Left ventricle myocardium inferior (tissue), 1 donor: ENCODE measurements around the gene TP53BP1. TPM values are rescaled to one million over a fixed set of nuclear protein-coding genes. Genes with fewer than 3 reads are reported as not detected.

ENCODE experiments used
- DNase-seq: peaks from one replicate; pipeline ENCODE4 v3.0.0-alpha.2; 2020
- H3K27ac ChIP-seq: fragments of 200-600 bp; replicated peaks from 2 replicates; pipeline ENCODE4 v1.8.0; 2021
- H3K27me3 ChIP-seq: fragments of 200-600 bp; 2 replicates; pipeline ENCODE4 v1.8.0; 2021; ENCODE audit warnings: low read depth
- H3K36me3 ChIP-seq: fragments of 200-600 bp; 2 replicates; pipeline ENCODE4 v1.8.0; 2021
- H3K4me1 ChIP-seq: fragments of 200-600 bp; 2 replicates; pipeline ENCODE4 v1.8.0; 2021
- H3K4me3 ChIP-seq: fragments of 200-600 bp; 2 replicates; pipeline ENCODE4 v1.8.0; 2021; ENCODE audit warnings: mild to moderate bottlenecking, moderate library complexity
- H3K9me3 ChIP-seq: fragments of 200-600 bp; replicated peaks from 2 replicates; pipeline ENCODE4 v1.8.0; 2021
- CTCF ChIP-seq: fragments of 200-600 bp; IDR thresholded peaks from 2 replicates; pipeline ENCODE4 v1.8.0; 2021; ENCODE audit warnings: antibody characterized with exemption, mild to moderate bottlenecking, borderline replicate concordance
- intact Hi-C: fragments of 100-400 bp; cut with micrococcal nuclease; formaldehyde crosslinking; loops from one replicate; pipeline ENCODE4 v1.11.0; 2022
- total RNA-seq: library from RNA; stranded (reverse); fragmentation: NEBNext Ultra II Directional; extraction: Animal tissue kit (Norgen Biotek cat#: 25700); gene quantifications from one replicate; pipeline ENCODE4 v1.2.1, GENCODE V29; 2021
- donor health status: DM: no; HTN: yes; CAD: no; lungs with severe emphysema.

TP53BP1 gene
- total RNA-seq, 1 donor from 2014 or later, result 28.6 TPM

- Histone ChIP-seq H3K9me3 (no peaks in the 10 kb centered on the region), H3K4me3 (no peak overlapping the region), H3K36me3 (peaks cover 86% of the 10 kb centered on the region), H3K27ac (no peak overlapping the region), H3K27me3 (no peaks in the 10 kb centered on the region), H3K4me1 (no peaks in the 10 kb centered on the region)
- DNase-seq, result no peak
- no peak for TF ChIP-seq CTCF
- intact Hi-C loops, result no loop called here
These were observed 110.6 kb downstream of the TP53BP1 start for GRCh38 chr15:43382310-43382709.

GRCh38 chr15:43378601-43379000 lies 114.4 kb downstream of the TP53BP1 start:
- Histone ChIP-seq H3K4me3 (no peak overlapping the region), H3K27me3 (no peaks in the 10 kb centered on the region), H3K27ac (no peak overlapping the region), H3K4me1 (no peaks in the 10 kb centered on the region), H3K36me3 (peaks cover 57% of the 10 kb centered on the region), H3K9me3 (no peaks in the 10 kb centered on the region)
- intact Hi-C loops, result no loop called here
- TF ChIP-seq CTCF, result no peak
- DNase-seq, result no peak

DNA sequence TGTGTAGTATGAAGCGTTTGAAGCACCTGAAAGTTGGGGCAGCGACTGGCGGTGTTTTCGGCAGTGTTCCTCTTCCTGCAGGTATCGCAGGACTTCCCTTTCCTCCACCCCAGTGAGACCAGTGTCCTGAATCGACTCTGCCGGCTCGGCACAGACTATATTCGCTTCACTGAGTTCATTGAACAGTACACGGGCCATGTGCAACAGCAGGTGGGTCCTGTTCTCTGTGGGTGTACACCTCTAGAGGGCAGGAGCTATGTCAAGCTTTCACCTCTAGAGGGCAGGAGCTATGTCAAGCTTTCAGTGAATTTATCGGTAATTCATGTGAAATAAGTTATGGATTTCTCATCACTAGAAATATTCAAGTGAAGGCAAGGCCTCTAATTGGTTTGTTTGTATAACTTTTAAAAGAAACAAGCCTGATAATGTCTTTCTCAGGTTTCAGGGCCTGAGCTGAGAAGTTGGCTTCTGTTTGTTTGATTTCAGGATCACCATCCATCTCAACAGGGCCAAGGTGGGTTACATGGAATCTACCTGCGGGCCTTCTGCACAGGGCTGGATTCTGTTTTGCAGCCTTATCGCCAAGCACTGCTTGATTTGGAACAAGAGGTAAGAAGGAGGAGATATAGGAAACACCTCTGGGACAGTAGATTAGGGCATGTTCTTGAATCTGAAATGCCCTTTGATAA lies 116.8 kb downstream of the TP53BP1 start:
- Histone ChIP-seq H3K27me3 (no peaks in the 10 kb centered on the region), H3K4me3 (no peak overlapping the region), H3K4me1 (peaks cover 12% of the 10 kb centered on the region), H3K27ac (no peak overlapping the region), H3K9me3 (no peaks in the 10 kb centered on the region), H3K36me3 (peaks cover 41% of the 10 kb centered on the region)
- TF ChIP-seq CTCF, result peak; percentile 74
- no peak for DNase-seq
- intact Hi-C loops, result no loop called here

GRCh38 chr15:43370975-43371974 lies 121.7 kb downstream of the TP53BP1 start, which contains the start of the genes TUBGCP4 and ZSCAN29:
Gene TUBGCP4 (plus strand): TSS chr15:43371101. CDS start chr15:43371355, 254 bp downstream.
Gene ZSCAN29 (minus strand): TSS chr15:43371043. CDS start chr15:43369913, 1,130 bp downstream.
- peaks cover 38% of the 10 kb centered on the region for H3K4me1 ChIP-seq
- H3K27me3 ChIP-seq, result no peaks in the 10 kb centered on the region
- H3K9me3 ChIP-seq, result no peaks in the 10 kb centered on the region
- peaks cover 20% of the 10 kb centered on the region for H3K36me3 ChIP-seq
- peak within 1 kb of the TSS; percentile 83 for H3K27ac ChIP-seq
- intact Hi-C loops, result no loop called here
- peak within 1 kb of the TSS; percentile 87 for H3K4me3 ChIP-seq
- peak; percentile 82 for DNase-seq
- peak; percentile 41 for TF ChIP-seq CTCF

DNA sequence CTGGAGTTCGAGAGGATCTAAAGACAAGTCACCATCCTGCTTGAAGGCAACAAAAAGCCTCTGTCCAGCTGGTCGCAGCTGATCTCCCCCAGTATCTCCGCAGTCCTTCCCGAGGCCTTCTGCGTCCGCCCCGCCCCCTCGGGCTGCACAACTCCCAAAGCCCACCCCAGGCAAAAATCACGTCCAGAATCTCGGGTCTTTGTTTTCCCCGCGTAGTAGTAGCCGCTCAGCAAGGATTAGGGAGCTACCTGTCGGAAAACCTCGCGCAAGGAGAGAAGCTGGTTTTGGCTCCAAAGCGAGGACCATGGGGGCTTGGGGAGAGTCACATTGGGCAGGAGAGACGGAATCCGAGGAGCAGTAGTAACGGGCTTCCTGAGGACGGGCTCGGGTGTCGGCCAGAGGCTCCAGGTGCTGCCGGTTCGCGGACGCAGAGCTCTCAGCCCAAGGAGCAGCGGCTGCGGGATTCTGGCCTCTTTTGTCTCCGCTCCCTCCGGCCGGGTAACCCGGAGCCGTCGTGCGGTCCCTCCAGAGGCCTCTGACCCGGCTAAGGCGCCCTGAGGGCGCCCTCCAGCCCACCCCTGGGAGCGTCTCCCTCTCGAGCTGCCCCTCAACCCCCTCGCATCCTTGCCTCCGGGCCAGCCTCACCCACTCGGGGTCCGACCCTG lies 122.5 kb downstream of the TP53BP1 start:
- H3K9me3 ChIP-seq, result peaks cover 7% of the 10 kb centered on the region
- DNase-seq, result peak; percentile 15
- peaks cover 28% of the 10 kb centered on the region for H3K36me3 ChIP-seq
- H3K27me3 ChIP-seq, result no peaks in the 10 kb centered on the region
- peaks cover 38% of the 10 kb centered on the region for H3K4me1 ChIP-seq
- intact Hi-C loops, result no loop called here
- peak overlapping the region; percentile 83 for H3K27ac ChIP-seq
- peak overlapping the region; percentile 87 for H3K4me3 ChIP-seq
- TF ChIP-seq CTCF, result no peak
